ENCODE results near the gene C1orf21.

The C1orf21 gene

DNA sequence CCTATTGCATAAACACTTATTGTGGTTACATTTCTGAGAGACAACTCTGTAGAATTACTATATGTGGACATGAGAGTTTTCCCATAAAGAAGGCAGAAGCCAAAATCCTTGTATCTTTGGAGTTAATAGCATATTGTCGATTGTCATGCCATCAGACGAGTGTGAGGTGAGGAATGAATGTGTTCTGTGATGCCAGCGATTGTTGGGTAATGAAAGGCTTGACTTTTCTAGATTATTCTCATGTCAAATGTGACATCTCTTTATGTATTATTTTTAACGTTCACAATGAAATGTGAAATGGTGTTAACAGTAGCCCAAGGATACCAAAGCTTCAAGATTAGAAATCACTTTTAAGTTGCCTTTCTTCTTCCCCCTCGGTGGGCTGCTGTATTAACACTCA is 84.9 kb downstream of the C1orf21 start:
- no peak for DNase-seq (ENCODE audit: low read depth, low spot score)

DNA sequence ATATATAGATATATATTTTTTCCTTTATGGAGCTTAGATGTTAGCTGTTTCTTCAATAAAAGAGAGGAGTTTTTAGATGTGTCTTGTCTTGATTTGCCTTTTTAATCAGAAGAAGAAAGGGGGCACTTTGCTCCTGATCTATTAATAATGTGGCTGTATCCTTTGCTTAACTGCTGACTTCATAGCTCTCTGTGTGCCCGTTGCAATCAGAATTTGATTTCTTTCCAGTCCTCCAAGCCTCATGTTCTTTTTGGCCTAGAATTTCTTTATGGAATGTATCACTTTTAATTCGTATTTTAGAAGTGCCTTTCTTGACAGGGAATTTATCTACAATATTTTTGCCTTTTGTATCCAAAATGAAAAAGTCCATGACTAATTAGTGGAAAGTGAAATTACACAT is 85.3 kb downstream of the C1orf21 start:
- H3K4me3 ChIP-seq (ENCODE audit: low read length): no peak overlapping the region
- no peak for DNase-seq (ENCODE audit: low read depth, low spot score)

More for the DNA sequence above, 84.9 kb downstream of the C1orf21 start:
- no peak overlapping the region for H3K4me3 ChIP-seq (ENCODE audit: low read length)

DNA sequence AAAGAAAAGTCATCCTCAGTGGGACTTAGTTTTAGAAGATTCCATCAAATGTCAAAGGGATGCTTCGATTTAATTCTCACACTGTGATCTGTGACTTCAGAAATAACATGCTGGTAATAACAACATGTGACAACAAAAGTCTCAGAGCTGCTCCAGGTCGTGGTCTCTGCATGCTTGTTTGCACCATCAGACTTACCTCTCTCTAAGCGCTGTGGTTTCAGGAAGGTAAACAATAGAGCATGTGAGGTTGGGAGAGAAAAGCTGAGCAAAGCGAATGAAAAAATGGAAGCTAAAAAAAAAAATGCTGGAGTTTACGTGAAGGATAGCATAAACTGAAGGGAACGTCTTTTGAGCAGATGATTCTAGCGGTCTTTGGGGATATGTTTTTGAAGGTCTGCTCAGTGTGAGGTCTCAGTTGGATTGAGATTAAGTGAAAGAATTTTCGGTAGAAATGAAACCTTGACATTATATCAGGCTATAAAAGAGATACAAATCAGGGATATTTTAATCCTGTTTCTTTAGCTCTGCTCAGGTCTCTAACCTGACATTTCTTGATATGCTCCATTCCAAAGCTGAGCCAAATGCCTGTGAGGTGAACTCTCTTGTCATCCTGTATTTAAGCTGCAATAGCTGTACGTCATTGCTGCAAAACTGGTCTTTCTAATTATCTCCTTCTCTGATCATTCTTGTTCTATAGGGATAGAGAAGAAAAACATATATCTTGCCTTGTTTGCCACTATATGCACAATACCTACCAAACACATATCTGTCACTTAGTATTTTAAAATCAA is 86.5 kb downstream of the C1orf21 start:
- no peak overlapping the region for H3K4me3 ChIP-seq (ENCODE audit: low read length)
- no peak for DNase-seq (ENCODE audit: low read depth, low spot score)

DNA sequence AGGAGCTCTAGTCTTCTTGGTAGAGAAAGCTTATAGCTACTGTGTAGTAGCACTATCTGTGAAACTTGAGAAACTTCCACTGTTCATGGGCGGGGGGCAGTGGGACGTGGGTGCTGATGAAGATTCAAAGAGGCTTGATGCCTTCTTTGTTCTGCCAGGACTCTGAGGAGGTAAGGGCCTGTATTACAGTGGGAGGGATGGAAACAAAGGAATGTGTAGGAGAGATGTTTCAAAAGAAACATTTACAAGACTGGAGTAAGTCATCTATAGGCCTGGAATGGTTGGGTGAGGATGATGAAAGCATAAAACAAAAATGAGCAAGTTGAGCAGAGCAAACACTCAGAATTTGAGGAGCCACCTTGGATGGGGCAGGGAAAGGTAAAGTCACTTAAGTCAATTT is 89.4 kb downstream of the C1orf21 start:
- no peak overlapping the region for H3K4me3 ChIP-seq (ENCODE audit: low read length)
- no peak for DNase-seq (ENCODE audit: low read depth, low spot score)

DNA sequence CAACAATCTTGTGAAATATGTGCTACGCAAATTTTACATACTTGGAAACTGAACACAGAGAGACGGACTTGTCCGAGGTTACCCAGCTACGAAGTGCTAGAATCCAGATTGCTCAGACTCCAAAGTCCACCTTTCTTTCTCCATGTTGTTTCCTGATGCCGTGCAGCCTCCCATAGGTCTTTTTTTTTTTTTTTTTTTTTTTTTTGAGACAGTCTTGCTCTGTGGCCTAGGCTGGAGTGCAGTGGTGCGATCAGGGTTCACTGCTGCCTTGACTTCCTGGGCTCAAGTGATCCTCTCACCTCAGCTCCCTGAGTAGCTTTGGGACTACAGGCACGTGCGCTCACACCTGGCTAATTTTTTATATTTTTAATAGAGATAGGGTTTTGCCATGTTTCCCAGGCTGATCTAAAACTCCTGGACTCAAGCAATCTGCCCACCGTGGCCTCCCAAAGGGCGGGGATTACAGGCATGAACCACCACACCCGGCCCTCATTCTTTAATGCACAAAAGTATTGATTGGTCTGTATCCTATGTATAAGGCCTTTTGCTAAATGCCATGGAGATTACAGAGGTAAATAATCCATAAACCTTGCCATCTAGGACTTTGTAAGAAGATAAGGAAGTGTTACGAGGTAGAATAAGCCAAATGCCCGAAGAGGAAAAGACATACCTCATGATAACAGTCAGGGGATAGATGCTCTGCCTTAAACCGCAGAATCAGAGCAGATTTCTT is 92.8 kb downstream of the C1orf21 start:
- DNase-seq (ENCODE audit: low read depth, low spot score): no peak

DNA sequence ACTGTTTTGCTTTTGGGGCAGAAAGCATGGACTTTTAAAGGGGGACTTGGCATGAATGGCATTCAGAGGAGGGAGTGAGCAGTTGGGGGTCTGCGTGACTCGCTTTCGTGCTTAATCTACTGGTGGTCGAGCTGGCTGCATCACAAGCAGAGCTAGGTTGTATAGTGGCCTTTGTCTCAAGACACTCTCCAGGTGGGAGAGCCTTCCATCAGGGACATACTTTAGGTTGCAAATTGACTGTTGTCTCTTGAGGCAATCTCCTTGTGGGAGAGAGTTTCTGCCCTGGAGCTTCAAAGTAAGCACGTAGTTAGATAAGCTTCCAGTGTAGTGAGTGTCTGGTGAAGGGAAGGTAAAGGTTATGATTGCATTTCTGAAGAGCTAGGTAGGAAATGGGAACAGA is 93.9 kb downstream of the C1orf21 start:
- no peak overlapping the region for H3K4me3 ChIP-seq (ENCODE audit: low read length)
- no peak for DNase-seq (ENCODE audit: low read depth, low spot score)

More for the DNA sequence above, 92.8 kb downstream of the C1orf21 start:
- H3K4me3 ChIP-seq (ENCODE audit: low read length): no peak overlapping the region

DNA sequence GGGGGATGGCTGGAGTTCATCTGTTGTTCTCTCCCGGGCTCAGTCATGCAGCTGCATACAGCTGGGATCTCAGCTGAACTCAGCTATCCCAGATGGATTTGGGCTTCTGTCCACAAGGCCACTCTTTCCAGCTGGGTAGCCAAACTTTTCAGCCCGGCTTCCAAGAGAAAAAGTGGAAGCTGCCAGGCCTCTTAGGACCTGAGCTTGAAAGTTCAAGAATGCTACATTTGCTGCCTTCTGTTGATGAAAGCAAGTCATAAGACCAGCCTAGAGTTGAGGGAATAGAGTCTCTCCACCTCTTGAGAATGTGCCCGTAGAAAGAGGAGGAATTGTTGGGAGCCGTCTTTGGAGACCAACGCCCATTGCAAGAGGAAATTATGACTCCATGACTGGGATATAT is 95.3 kb downstream of the C1orf21 start:
- no peak for DNase-seq (ENCODE audit: low read depth, low spot score)
- no peak overlapping the region for H3K4me3 ChIP-seq (ENCODE audit: low read length)

DNA sequence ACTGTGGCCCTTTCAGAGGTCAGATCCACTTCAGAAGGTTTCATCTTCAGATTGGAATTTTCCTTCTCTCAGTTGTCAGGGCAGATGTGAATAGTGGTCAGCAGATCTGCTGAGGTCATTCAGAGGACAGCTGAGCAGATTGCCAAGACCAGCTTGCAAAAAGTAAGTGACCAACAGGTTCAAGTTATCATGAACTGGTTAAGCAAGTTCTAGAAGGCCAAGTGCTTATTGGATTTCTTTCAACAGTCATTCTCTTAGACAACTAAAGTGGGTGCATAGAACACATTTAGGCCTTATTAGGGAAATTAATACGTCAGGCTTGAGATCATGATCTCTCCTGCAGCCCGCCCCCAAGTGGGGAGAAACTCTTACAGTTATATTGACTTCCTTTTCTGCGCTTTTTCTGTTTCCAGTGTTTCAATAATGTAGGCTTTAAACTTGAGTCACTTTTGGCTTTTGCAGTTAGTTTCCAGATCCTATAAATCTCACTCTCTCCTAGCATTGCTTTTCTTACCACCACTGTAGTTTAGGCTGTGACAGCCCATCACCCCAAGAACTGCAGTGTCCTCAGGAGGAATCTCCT is 96.4 kb downstream of the C1orf21 start:
- no peak for DNase-seq (ENCODE audit: low read depth, low spot score)
- H3K4me3 ChIP-seq (ENCODE audit: low read length): no peak overlapping the region

DNA sequence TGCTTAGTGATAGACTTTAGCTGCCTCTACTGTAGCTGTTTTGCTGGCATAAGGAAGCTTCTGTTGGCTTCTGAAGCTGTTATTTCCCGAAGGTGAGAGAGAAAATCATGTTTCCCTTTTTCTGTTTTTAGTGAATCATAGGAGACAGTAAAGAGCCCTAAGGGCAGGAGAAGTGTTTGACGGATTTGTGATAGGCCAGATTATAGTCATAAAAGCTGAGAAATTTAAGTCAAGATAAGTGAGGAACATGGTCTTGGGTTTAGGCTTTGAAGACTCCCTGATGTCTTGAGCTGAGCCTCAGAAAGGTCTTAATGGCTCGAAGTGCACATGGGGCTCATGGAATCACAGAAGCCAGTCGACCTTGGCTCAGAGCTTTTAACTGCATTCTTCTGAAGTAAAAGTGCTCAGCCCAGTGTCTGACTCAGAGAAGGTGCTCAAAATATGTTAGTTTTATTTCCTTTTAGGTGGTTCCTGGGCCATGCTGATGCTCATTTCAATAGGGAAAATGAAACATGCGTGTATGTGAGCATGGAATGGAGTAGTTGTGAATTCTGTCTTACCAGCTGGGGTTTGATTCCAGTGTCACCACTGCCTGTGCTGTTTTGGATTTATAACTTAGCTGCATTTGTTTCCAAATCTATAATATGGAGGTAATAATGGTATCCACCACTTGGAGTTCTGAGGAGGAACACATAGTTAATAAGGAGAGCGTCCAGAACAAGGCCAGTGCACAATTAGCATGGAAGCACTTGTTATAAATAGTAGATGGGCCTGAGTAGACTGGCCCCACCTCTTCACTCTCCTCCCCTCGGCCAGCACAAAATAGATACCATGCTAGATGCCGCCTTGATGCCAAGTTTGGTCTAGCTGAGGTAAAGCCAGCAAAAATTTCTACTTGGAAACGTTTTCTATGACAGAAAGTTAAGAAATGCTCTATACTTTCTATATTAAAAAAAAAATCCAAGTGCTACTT is 99.2 kb downstream of the C1orf21 start:
- H3K4me3 ChIP-seq (ENCODE audit: low read length): no peak overlapping the region
- no peak for DNase-seq (ENCODE audit: low read depth, low spot score)

DNA sequence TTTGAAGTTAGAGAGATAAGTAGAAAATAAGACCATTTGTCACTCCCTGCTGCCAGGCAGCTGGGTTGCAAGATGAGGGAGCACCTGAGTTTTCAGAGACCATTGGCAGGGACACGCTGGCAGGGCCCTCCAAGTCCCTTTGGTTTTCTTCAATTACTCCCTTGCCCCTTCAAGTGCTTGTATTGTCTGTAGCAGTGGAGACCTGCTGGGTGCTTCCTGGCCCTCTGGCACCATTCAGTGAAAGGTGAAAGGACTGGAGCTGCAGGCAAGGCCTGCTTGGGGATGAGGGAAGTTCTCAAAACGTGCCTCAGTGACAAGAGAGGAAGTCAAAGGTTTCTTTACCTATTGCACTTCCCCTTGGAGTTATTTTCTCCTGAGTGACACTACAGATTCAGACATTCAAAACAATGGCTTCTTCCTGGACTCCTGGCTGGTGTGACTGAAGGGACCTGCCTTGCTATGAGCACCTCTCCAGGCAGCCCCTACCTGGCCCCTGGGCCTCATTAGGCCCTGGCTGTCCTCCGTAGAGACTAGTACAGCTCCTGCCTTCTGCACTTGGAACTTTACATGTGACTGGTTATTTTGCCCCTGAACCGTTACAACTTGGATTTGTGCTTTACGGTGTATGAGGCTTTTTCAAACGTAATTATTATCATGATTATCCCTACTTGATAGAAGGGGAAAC is 100.1 kb downstream of the C1orf21 start:
- H3K4me3 ChIP-seq (ENCODE audit: low read length): no peak overlapping the region

DNA sequence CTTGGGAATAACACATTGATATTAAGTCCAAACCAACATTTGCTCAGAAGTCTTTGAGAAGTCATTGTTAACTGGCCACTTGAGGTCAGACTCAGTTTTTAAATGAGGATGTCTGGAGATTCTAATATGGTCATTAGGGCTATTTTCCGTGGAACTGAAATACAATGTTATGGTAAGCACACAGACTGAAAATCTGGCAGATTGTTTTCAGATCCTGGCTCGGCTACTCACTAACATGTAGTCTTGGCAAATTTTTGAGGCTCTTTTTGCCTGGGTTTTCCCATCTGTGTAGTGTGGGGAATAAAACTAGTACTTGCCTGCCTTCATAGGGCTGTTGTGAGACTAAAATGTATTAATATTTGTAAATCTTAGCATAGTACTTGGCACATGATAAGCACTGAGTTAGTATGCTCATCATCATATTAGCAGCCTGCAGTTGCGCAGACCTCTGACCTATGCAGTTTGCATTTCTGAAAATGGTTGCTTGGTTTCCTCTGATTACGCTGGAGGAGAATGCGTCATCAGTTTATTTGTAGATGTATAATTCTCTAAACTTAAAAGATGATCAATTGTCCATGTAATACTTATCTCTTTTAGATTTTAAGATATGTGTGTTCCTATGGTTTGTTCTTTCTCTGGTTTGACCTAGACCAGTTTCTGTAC is 100.8 kb downstream of the C1orf21 start:
- H3K4me3 ChIP-seq (ENCODE audit: low read length): no peak overlapping the region
- DNase-seq (ENCODE audit: low read depth, low spot score): no peak

More for the DNA sequence above, 100.1 kb downstream of the C1orf21 start:
- DNase-seq (ENCODE audit: low read depth, low spot score): no peak

DNA sequence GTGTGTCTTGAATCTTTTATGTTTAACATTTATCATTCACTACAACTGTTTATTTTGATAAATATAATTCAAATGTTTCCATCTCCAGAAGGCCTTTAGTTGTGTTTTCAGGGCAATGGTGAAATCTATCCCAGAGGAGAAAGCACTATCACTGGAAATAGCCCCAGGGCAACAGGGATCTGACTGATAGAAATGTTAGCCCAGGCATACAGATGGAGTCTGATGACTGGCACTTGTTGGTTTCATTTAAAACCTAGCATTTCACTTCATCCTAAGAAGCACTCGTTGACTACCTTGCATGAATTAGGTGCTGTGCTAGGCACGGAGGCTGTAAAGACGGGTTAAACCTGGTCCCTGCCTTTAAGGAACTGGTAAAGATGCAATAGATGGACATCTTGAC is 103.1 kb downstream of the C1orf21 start:
- no peak for DNase-seq (ENCODE audit: low read depth, low spot score)
- no peak overlapping the region for H3K4me3 ChIP-seq (ENCODE audit: low read length)

DNA sequence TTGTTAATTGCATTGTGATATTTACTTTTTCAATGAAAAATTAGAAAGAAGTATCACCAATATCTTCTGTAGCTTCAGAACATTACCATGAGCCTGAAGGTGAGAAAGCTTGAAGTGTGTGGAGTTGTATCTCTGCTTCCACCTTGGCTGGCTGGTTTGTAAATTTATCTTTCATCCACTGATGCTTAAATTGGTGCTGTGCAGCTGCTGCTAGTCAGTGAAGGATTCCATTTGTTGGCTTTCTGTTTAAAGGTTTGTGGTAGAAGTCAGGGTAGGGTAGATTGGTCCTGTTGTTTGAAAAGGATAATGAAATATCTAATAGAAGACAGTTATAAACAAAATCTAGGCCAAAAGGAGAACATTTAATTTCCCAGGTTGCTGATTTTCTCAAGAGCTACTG is 105.7 kb downstream of the C1orf21 start:
- no peak for DNase-seq (ENCODE audit: low read depth, low spot score)
- no peak overlapping the region for H3K4me3 ChIP-seq (ENCODE audit: low read length)

DNA sequence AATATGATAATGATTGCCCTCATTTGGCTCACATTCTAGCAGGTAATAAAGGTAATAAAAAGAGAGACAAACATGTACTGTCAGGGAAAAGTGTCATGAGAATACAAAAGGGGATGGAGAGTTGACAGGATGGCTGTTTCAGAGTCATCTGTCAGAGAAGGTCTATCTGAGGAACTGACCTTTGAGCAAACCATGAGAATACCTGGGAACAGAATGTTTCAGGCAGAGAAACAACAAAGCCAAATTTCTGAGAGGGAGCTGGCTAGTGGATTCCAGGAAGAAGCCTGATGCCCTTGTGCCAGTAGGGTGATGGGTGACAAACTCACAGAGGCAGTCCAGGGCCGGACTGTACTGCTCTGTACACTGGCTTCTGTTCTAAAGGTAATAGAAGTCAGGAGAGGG is 107.2 kb downstream of the C1orf21 start:
- no peak for DNase-seq (ENCODE audit: low read depth, low spot score)
- no peak overlapping the region for H3K4me3 ChIP-seq (ENCODE audit: low read length)

DNA sequence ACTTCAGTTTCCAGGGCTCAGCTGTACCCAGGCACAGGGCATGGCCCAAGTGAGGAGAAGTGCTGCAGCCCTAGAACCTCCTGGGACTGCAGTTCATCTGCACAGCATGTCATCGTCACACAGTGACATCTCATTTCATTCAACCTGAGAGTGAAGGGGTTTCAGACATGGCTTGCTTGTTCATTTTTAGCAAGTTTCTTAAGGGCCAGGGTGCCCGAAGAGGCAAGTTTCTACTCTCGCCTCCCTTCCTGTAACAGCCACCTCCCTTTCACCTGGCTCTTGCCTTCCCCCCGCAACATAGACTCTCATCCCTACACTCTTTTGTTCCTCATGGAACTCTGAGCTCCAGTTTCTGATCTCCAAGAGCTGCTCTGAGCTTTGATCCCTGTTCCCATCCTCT is 108.1 kb downstream of the C1orf21 start:
- H3K4me3 ChIP-seq (ENCODE audit: low read length): no peak overlapping the region
- no peak for DNase-seq (ENCODE audit: low read depth, low spot score)

DNA sequence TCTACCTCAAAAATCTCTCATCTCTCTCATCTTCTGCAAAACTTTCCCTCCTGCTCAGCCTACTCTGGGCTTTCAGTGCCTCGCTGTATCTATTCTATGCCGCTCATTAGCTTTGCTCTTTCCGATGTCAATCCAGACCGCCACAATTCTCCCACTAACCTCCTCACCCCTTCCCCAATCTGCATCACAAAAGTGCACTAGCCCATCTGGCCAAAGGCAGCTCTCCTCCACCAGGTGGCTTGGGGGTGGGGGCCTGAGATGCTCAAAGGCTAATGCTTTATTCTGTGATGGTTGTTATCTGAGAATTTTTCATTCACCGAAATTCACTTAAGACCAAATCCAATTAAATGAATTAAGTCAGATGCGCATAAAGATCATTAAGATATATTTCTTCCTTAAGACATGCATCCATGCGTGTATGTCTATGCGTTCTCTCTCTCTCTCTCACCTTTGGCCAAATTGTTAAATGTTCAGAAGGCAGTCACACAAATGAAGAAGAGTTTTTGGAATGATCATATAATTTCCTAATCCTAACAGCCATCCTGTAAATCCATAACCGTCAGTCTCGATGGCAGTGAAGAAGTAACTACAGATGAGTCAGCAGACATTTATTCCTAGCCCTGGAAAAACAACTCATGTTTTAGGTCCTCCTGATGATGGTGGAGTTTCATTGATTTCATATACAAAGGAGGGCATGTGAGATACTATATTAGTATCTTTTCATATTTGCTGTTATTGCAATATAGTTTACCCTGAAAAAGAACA is 111.3 kb downstream of the C1orf21 start:
- H3K4me3 ChIP-seq (ENCODE audit: low read length): no peak overlapping the region
- no peak for DNase-seq (ENCODE audit: low read depth, low spot score)

DNA sequence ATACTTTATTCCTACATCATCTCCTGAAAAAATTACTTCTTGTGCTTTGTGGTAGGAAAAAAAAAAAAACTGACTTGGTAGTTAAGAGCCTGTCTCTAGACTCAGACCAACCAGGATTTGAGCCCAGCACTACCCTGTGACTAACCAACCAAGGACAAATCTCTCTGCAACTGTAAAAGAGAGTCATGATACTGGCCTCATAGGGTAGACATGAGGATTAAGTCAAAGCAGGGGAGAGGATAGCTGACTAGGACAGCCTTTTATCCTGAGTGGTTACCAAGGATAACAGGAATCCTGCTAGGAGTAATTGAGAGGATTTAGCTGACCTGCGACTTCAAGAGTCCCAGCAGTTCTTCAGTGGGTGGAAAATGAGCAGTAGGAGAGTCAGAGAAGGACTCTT is 112.8 kb downstream of the C1orf21 start:
- H3K4me3 ChIP-seq (ENCODE audit: low read length): no peak overlapping the region
- no peak for DNase-seq (ENCODE audit: low read depth, low spot score)

Data from Jurkat, Clone E6-1 (cell line).